SIG-M5 treated with dmso at 0.1 percent for 504 hours (cell line): Measurements from ENCODE around the gene MGAT4B.
A peak's percentile ranks its signal among the peaks of the same experiment; 100 is the strongest.

ENCODE experiments used
- DNase-seq: peaks from one replicate; lab custom pipeline; 2025; ENCODE audit not compliant: unreplicated experiment; lab: John Stamatoyannopoulos, UW

Gene MGAT4B

DNA sequence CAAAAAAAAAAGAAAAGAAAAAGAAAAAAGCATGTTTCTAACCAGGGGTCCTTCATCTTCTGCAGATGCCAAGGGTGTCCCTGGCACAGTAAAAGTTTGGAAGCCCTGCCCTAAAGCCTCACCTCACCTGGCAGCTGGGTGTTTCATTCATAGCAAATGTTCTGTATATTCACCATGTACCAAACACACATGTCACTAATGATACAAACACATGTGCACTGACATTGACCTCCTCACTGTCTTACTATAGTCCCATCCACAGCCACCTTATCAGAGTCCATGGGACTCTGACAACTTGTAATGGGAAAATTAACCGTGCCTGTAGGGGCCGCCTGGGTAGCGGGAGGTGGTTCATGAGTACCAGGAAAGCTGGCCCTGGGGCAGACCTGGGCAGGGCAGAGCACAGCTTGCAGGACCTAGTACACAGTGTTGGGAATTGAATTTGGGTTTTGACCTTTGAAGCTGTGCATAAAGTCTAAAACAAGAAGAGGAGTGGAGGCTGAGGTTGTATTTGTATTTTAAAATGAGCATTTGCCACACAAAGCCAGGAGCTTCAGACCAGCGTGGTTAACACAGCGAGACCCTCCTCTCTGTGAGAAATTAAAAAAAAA is 6.4 kb upstream of the MGAT4B start:
- DNase-seq, result no peak

DNA sequence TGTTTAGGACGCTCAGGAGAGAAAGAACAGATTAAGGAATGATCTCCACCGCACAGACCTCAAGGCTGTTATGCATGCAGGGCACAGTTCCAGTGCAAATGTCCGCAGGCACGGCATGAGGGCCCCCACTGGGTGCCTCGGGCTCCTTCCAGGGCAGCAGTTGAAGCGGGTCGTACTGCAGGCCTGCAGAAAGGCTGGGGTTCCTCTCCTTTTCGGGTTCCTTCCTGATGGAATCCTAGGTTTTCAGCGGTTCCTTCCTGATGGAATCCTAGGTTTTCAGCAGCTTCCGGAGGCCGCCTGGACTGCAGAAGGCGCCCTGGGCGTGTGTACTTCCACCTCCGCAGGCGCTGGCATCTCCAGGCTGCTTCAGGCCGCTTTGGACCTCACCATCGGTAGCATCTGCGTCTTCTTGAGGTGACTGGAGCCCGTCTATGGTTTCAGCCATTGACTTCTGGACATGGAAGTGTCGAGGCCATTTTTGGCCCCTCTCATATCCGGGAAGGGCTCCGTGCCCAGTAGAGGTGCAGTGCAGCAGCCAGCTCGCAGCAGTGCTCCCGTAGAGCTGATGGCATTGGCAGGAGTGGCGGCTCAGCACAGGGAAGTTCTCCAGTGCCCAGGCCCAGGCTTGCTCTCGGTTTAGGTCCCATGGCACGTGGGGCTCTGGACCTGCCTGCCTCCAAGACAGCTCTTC is 5.6 kb upstream of the MGAT4B start:
- DNase-seq, result no peak

DNA sequence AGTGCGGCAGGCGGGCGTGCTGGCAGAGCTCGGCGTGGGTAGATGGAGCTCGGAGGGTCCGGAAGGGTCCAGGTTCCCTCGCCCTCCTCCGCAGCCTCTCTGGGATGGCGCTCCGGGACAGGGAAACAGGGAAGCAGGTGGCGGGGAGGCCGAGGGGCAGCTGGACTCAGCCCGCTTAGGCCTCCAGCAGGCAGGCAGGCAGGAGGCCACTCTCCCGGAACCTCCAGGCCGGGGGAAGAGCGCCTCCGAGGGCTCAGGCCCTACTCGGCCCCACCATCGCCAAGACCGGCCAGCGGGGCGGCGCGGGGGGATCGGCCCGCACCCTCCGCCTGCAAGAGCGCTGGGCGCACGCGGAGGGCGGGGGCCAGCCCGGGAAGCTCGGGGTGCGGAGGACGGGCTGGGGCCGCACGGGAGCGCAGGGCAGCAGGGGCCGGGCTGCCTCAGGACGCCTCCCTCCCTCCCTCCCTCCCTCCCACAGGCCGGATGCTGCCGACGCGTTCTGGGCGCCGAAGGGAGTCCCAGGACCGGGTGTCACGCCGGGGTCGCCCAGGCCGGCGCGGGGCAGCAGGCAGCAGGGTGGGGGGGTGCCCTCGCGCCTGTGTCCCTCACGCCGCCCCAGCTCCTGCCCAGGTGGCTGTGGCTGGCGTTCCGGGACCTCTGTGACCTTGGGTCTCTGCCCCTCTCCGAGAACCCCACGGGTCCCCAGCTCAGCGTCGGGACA is 977 bp downstream of the MGAT4B start:
- no peak for DNase-seq

DNA sequence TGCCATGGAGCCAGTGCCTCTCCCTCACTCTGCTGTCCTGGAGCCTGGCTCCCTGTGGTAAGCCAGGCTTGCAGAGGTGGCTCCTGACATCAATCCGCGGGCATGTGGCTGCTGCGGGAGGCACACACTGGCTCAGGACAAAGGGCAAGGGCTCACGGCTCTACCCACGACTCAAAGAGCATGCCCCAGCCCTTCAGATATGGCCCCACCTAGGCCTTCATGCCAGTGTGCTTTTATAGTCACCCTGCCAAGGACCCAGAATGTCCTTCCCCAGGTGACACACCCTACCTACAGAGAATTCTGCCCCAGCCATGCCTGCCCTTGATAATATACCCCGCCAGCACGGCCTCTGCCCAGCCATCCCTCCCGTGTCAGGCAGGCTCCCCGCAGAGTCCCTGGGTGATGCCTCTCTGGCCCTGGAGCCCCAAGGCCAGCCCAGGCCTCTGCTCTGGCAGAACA is 1.6 kb downstream of the MGAT4B start:
- DNase-seq, result no peak

DNA sequence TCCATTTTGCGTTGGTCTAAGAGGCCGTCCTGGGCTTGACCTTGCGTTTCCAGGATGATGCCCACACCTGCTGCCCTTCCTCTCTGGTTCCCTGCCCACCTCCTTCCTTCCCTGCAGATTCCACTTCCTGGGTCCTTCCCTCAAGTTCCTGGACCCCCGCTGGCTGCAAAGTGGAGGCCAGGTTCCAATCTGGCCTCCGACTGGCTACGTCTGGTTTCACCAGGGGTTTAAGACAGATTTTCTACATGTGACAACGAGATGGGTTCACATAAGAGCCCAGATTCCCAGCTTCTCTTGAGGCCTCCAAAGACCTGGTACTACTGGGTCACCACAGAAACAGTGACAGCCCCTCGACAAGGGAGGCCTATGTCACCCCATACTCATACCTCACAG is 2.1 kb downstream of the MGAT4B start:
- DNase-seq, result no peak

DNA sequence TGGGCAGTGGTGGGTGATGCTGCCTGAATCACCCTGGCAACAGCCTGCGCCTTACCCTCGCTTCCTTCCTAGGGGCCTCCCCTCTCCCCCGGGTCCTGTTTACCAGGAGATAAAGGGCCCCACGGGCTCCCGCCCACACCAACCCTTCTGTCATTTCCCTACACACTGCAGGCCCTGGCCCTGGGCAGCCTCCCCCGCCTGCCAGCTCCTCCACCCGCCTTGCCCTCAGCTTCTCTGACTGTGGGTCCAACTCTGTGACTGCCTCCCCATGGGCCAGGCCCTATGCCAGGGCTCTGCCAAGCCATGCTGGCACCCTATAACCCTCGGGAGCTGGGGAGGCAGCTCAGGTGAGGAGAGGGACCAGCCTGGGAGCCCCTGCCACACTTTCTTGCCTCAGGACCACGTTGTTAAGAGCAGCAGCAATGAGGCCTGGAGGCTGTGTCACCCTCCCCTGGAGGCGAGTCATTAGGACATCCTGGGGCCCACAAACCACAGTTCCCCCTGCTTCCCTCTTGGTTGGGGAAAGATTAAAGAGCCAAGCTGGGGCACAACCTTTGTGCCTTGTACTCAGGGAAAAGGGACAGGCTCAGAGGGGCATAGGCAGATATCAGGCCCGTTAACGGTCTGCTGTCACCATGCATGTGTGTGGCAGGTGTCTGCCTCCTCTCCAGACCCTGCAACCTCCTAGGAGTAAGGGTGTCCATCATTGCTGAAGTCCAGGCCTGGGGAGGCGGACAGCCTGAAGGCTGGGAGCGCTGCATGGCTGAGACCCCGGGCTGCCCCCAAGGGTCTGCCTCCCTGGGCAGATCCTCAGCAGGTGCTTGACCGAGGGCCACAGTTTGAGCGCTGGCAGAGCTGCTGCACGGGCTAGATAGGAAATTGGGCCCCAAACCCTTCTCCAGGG is 2.8 kb downstream of the MGAT4B start:
- DNase-seq, result peak; percentile 88

DNA sequence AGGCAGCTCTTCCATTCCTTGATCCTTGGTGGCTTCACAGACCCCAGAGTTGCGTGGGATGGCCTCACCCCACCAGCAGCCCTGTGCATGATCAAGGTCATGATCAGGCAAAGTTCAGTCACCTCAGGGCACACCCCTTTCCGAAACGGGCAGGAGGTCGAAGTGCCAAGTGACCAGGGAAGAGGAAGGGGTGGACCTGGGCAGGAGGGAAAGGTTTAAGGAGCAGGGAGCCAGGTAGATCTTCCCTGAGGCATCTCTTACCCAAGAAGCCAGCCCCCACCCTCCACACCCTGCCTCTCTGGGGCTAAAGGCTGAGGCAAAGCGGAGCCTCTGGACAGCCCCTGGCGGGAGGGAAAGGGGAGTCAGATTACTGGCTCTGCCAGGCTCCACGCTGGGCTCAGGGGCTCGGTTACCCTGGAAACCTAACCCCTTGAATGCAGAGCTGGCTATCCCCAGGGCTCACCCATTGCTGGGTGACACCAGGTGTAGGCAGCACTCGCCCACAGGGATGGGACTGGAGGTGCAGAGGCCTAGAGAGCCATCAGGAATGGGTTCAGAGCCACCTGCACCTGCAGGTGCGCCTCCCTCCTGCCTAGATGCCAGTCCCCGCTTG is 3.6 kb downstream of the MGAT4B start:
- DNase-seq, result no peak

DNA sequence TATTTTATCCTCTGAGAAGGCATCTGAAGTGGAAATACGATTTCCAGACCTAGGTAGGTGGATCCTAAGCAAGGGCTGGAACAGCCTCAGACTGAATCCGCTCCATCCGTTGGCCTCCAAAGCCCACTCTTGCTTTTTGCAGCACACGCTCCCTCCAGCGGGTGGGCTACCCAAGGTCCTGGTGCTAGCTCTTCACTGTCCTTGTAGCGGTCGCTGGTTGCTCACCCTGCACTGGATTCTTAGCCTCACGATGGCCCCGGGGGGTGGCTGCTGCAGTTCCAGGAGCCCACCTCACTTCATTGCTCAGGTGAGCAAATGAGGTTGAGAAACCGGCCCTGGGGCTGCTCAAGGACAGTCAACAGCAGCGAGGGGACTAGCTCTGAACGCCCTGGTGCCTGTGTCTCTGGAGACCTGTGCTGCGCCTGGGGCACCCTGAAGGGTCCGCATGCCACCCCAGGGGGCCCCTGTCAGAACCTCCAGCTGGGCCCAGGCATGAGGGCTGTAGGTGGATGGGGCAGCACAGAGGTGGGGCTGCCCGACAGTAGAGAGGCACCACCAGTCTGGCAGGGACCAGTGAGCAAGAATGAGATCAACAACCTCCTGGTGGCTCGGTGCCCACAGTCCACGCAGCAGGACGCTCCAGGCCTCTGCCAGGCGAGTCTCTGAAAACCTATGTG is 4.3 kb downstream of the MGAT4B start:
- no peak for DNase-seq

DNA sequence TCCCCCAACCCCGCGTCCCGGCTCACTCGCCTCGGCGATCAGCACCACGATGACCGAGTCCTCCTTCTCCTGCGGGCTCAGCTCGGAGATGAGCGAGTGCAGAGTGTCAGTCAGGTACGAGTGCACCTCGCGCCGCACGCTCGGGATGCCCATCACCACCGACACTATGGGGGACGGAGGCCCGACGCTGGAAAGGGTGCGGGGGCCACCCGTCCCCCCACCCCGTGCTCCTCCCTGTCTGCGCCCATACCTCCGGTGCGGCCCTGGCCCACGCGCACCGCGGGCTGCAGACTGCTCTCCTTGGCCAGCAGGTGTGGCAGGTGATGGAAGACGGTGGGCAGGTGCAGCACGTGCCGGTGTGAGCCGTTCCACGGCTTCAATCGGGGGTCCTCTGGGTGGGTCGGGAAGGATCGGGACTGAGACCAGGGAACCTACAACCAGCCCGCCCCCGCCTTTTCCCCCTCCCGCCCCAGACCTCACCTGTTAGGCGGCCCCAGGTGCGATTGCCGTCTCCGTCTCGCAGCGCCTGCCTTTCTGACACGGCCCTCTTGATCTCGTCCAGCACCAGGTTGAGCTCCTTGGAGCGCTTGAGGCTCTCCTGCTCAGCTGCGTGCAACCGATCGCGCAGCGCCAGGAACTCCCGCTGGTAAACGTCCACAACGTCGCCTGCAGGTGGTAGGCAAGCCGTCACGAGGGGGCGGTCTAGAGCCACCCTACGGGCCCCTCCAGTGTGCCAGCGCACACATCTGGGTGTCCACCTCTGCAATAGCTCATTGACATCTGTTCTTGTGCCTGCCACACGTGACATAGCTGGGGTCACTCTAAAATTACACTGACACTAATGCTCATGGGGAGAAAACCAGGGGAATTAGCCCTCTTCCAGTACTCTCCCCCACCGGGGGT is 5.1 kb downstream of the MGAT4B start:
- DNase-seq, result peak; percentile 36

DNA sequence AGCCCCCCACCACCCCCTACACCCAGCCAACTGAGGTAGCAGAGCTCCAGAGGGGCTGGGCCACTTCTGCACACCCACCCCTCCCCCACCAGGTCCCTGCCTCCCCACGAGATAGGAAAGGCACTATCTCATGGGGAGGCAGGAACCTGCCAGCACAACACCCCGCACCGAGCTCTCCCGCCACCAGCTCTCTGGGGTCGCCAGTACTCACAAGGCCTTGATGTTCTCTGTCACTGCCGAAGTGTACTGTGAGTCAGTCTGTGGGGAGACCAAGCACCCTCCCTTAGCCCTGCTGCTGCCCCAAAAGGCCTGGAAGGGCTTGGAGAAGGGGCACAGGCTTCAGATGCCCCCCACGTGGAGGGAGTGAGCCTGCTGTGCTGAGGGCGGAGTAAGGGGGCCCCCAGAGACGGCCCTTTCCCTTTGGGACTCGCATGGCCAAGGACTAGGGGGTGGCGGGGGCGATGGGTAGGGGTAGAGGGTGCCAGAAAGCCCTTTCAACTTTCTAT is 5.9 kb downstream of the MGAT4B start:
- no peak for DNase-seq

DNA sequence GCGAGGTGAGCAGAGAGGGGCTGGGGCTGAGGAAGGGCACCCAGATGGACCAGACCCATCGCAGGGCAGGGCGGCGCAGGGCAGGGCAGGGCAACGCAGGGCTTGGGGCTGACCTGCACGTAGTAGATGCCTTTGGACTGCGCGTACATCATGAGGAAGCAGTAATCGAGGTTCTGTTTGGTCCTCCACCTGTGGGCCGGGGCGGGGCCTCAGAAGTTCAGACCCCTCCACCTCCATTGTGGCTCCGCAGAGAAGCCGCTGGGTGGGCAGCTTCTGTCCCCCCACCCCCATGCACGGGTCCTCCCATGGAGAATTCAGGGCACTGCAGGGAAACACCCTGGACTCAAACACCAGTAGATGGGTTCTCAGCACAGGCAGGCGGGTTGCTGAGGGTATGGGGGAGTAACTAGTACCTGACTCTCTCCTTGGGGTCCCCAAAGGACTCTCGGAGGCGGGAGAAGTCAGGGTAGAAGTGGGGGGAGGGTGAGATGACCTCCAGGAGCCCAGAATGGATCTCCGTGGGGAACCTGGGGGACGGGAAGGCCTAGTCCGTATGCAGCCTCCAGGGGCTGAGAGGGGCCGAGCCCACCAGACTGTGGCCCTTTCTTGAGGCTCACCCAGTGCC is 6.5 kb downstream of the MGAT4B start:
- no peak for DNase-seq

DNA sequence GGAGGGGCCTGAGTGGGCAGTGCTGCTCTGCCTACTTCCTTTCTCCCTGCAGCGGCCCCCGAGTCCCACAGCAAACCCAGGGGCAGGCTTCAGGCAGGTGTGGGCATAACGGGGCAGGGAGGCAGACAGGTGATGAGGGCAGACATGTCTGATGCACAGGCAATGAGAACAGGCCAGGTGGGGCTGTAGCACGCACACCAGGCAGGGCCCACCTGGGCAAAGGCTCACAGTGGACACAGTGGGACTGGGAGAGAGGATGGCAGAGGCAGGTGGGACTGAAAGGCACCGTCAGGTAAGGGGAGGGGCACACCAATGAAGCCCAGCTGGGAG is 7.1 kb downstream of the MGAT4B start:
- no peak for DNase-seq

DNA sequence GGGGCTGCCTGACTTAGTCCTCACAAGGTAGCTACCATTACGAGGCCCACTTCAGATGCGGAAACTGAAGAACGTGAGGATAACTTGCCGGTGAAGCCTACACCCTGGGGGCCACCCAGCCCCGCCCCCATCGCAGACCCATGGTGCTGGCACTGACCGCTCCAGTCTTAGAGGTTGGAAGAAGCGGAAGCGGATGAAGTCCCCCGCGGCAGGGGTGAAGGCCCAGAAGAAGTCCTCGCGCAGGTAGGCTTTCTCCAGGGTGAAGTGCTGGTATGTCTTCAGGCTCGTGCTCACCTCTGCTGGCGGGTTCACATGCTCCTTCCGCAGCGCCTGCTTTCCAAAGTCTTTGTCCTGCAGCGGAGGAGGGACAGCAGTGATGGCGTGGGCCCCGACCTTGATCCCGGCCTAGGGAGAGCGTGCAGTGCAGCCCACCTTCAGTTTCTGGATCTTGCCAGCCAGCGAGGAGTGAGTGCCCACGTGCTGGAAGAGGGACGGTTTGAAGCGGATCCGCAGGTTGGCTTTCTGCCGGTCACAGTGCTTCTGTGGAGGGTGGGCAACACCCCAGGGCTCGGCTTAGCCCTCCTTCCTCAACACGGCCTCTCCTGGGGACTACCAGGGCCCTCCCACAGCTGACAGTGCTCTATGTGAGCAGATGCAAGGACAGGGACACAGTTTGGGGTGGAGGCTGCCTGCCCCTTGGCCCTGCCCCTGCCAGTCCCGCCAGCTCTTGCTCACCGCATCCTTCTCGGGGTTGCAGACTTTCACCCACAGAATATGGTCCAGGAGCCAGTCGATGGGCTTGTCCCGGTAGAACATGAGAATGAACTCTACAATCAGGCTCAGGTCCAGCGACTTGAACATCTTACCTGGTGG is 7.7 kb downstream of the MGAT4B start:
- DNase-seq, result no peak

DNA sequence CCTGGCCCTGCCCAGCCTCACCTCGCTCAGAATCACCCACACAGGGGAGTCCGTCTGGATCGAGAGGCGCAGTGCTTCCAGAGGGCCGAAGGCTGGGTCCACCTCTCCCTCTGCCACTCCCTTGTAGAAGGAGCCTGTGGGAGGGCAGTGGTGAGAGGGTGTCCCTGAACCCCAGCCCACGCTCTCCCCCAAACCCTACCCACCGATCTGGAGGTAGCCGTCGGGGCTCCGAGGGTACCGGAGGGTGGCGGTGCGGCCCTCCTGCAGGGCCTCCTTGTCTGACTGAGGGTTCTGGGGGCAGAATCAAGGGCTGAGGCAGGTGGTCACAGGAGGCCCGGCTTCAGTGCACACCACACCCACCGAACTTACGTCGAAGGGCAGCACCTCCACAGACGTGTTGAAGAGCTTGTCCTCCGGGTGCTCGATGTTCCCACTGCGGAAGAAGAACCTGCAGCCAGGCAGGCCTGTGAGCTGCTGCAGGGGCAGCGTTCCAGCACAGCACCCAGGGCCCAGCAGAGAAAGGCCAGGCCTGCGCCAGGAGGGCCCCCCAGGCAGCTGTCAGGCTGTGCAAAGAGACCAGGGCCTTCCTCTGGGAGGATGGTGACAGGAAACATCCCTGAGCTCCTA is 8.4 kb downstream of the MGAT4B start:
- DNase-seq, result no peak

DNA sequence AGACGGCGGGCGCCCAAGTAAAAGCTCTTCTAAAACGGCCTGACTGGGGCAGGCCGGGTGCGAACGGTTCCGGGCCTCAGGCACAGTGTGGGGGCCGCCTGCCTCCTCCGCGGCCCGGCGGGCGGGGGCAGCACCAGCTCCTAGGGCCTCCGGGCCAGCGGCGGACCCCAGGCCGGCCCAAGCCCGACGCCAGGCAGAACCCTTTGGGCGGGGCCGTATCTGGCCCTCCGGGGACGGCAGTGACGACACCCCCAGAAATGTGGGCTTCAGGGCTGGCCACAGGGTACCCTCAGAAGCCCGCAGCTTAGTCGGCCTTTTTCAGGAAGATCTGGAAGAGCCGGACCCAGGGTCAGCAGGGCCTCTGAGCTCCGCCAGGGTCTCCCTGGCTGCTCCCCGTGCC is 8.9 kb downstream of the MGAT4B start:
- no peak for DNase-seq

DNA sequence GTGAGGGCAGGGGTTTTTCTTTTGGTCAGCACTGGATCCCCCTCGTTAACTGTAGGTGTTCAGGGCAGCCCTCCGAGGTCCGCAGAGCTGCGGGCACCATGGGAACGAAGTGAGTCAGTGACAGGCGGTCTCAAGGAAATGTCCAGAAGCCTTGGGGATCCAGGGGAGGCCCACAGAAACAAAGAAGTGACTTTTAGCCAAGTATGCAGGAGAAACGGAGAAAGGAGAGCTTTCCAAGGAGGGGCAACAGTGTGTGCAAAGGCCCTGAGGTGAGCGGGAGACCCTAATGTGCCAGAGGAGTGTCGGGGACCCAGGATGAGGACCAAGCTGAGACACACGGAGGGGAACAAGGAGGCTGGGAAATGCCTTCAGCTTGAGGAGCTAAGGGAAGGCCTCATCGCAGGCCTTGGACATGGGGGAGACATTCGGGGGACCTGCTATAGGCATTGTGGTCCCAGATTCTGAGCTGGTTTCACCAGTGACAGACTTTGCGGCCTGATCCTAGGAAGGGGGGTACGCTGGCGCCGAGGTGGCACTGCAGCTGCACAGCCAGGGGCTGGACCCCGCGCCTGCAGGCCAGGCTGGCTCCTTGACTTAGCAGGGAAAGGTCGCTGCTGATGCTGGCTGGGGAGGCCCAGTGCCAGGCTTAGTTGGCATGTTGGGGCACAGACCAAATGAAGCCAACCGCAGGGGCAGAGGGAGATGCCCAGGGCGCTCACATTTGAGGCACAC is 9.6 kb downstream of the MGAT4B start:
- DNase-seq, result no peak
